ENCODE results near the gene SAMHD1. TPM values are rescaled to one million over a fixed set of nuclear protein-coding genes. Genes with fewer than 3 reads are reported as not detected.
A peak's percentile ranks its signal among the peaks of the same experiment; 100 is the strongest.

SAMHD1 gene
- total and polyA plus RNA-seq, 2 of the 13 experiments (the other 11 are each of a cell fraction or from before 2014, with no cell fraction given): 16.9 to 43.5 TPM

GRCh38 chr20:36956674-36957073 lies 5.2 kb upstream of the SAMHD1 start (continued):
- TF ChIP-seq NFAT5 (CRISPR knock-in tag; IDR thresholded peaks at IDR 0.05) (no peak), THAP9 (CRISPR knock-in tag; IDR thresholded peaks at IDR 0.05; ENCODE audit: borderline replicate concordance) (no peak), DBP (CRISPR knock-in tag; IDR thresholded peaks at IDR 0.05; ENCODE audit: not compliant biosample characterization) (no peak), HNF4A (CRISPR knock-in tag; IDR thresholded peaks at IDR 0.05) (0 out of 2 replicates have a peak, but pooled peaks have one; percentile 6), NR2F6 (IDR thresholded peaks at IDR 0.05) (peak; percentile 57; the same call in 1 of the 2 replicates), NR2F6 (CRISPR knock-in tag; IDR thresholded peaks at IDR 0.05) (peak; percentile 9; the same call in 1 of the 2 replicates), MYNN (CRISPR knock-in tag; IDR thresholded peaks at IDR 0.05; ENCODE audit: low read depth) (no peak), CENPX (CRISPR knock-in tag; IDR thresholded peaks at IDR 0.05) (no peak), ZNF136 (CRISPR knock-in tag; IDR thresholded peaks at IDR 0.05; ENCODE audit: low read depth) (no peak), UBTF (CRISPR knock-in tag; IDR thresholded peaks at IDR 0.05) (no peak), ZNF264 (CRISPR knock-in tag; IDR thresholded peaks at IDR 0.05) (no peak)
